ENCODE measurements around the gene FGF1.

FGF1 gene

DNA sequence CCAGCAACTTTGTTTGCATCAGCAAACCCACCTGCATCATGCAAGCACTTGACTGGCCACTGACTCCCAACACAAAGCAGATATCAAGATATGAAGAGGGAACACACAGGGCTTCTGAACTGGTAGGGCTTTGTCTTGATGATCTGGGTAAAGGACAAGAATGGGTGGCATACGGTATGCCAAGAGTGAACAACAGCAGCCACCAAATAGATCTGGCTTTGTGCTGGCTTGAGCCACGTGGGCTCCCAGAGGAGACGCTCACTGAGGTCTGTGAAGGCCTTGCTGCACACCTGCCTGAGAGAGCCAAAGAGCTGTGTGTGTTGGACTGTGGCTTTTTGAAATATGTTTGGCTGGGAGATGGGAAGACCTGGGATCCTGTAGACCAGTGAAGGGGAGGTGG is 43.5 kb downstream of the FGF1 start:
- TF ChIP-seq SPI1 (IDR thresholded peaks at IDR 0.05; ENCODE audit: low read depth, low read length) (no peak), POLR2AphosphoS5 (IDR thresholded peaks at IDR 0.05; ENCODE audit: low read depth, low read length) (no peak), TAF1 (IDR thresholded peaks at IDR 0.05; ENCODE audit: low read depth, low read length) (no peak), POLR2A (IDR thresholded peaks at IDR 0.05; ENCODE audit: low read depth, low read length) (no peak), PAX5 (IDR thresholded peaks at IDR 0.05; ENCODE audit: insufficient read depth, low read length, severe bottlenecking) (no peak), POU2F2 (IDR thresholded peaks at IDR 0.05; ENCODE audit: low read depth, low read length) (no peak)
- FAIRE-seq (no peak), DNase-seq (ENCODE audit: insufficient read length, low spot score) (no peak)

DNA sequence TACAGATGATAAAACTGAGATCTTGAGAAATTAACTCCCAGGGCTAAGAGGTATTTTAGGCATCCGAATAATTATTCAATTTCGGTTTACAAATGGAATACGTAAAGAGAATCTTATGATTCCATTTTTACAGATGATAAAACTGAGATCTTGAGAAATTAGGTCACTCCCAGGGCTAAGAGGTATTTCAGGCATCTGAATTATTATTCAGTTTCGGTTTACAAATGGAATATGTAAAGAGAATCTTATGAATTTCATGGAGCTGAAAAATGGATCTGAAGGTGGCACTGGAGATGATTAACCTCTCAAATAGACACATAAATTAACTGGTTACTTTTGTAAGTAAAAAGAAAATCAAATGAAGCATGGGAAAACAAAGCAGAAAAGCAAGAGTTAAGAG is 44.2 kb downstream of the FGF1 start:
- DNase-seq (ENCODE audit: insufficient read length, low spot score) (no peak), FAIRE-seq (no peak)
- TF ChIP-seq POLR2AphosphoS5 (IDR thresholded peaks at IDR 0.05; ENCODE audit: low read depth, low read length): no peak

DNA sequence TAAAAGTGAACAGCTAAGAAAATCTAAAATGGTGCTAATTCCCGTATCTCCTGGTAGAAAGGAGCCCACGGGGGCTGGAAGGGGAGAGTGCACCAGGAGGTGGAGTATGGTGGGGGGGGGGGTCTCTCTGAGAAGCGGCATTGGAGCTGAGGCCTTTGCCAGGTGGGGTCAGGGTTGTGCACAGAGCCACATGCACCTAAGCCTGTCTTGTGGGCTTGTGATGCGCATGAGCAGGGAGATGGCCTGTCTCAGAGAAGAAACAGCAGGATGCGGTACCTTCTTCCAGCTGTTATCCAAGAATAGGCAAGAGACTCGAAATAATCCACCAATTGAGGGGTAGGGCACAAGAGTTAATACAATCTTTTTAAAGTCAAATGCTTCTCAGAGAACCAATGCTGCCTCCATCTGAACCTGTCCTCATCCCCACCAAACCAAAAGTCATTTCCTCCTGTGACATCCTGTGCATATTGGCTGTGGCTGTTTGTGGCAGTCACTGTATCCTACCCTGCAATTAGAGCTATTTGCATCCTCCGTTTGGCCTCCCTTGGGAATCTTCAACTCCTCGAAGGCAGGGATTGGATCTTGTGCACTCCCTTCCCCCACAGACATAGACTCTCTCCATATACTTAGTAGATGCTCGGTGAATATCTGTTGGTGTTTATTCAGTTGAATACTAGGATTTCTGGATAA is 45.4 kb downstream of the FGF1 start:
- TF ChIP-seq POLR2A (IDR thresholded peaks at IDR 0.05; ENCODE audit: low read depth, low read length) (no peak), TAF1 (IDR thresholded peaks at IDR 0.05; ENCODE audit: low read depth, low read length) (no peak), PAX5 (IDR thresholded peaks at IDR 0.05; ENCODE audit: insufficient read depth, low read length, severe bottlenecking) (no peak), SPI1 (IDR thresholded peaks at IDR 0.05; ENCODE audit: low read depth, low read length) (no peak), POU2F2 (IDR thresholded peaks at IDR 0.05; ENCODE audit: low read depth, low read length) (no peak), POLR2AphosphoS5 (IDR thresholded peaks at IDR 0.05; ENCODE audit: low read depth, low read length) (no peak)
- FAIRE-seq: no peak
- DNase-seq (ENCODE audit: insufficient read length, low spot score): no peak

DNA sequence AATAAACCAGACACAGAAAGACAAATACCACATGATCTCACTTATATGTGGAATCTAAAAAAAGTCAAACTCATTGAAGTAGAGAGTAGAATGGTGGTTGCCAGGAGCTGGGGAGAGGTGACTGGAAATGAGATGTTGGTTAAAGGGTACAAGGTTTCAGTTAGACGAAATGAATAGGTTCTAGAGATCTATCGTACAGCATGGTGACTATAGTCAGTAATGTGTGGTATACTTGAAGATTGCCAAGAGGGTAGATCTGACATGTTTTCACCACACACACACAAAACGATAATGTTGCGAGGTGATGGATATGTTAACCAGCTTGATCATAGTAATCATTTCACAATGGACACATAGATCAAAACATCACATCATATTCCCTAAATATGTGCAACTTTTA is 46.4 kb downstream of the FGF1 start:
- TF ChIP-seq POLR2AphosphoS5 (IDR thresholded peaks at IDR 0.05; ENCODE audit: low read depth, low read length): no peak
- no peak for TF ChIP-seq POLR2A (IDR thresholded peaks at IDR 0.05; ENCODE audit: low read depth, low read length)
- no peak for TF ChIP-seq TAF1 (IDR thresholded peaks at IDR 0.05; ENCODE audit: low read depth, low read length)
- no peak for TF ChIP-seq PAX5 (IDR thresholded peaks at IDR 0.05; ENCODE audit: insufficient read depth, low read length, severe bottlenecking)
- TF ChIP-seq POU2F2 (IDR thresholded peaks at IDR 0.05; ENCODE audit: low read depth, low read length): no peak
- TF ChIP-seq SPI1 (IDR thresholded peaks at IDR 0.05; ENCODE audit: low read depth, low read length): no peak
- FAIRE-seq: no peak
- no peak for DNase-seq (ENCODE audit: insufficient read length, low spot score)

DNA sequence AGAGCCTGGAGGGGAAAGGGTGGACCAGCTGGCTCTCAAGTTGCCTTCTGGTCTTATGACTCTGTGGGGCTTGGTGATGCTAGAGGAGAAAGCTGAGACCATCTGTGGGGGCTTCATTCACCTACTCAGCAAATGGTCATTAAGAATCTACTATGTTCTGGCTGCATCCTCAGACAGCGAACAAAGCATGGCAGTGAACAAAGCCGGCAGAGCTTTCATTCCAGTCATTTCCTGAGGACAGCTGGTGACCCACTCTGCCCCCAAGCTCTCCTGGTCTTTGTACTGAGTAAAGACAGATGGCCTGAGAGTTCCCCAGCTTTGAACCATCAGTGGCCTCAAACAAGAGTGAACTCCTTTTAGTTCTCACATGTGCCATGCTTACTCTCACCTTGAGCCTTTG is 48.0 kb downstream of the FGF1 start:
- DNase-seq (ENCODE audit: insufficient read length, low spot score): no peak
- TF ChIP-seq PAX5 (IDR thresholded peaks at IDR 0.05; ENCODE audit: insufficient read depth, low read length, severe bottlenecking) (no peak), TAF1 (IDR thresholded peaks at IDR 0.05; ENCODE audit: low read depth, low read length) (no peak), SPI1 (IDR thresholded peaks at IDR 0.05; ENCODE audit: low read depth, low read length) (no peak), POLR2AphosphoS5 (IDR thresholded peaks at IDR 0.05; ENCODE audit: low read depth, low read length) (no peak), POLR2A (IDR thresholded peaks at IDR 0.05; ENCODE audit: low read depth, low read length) (no peak), POU2F2 (IDR thresholded peaks at IDR 0.05; ENCODE audit: low read depth, low read length) (no peak)
- FAIRE-seq: no peak

DNA sequence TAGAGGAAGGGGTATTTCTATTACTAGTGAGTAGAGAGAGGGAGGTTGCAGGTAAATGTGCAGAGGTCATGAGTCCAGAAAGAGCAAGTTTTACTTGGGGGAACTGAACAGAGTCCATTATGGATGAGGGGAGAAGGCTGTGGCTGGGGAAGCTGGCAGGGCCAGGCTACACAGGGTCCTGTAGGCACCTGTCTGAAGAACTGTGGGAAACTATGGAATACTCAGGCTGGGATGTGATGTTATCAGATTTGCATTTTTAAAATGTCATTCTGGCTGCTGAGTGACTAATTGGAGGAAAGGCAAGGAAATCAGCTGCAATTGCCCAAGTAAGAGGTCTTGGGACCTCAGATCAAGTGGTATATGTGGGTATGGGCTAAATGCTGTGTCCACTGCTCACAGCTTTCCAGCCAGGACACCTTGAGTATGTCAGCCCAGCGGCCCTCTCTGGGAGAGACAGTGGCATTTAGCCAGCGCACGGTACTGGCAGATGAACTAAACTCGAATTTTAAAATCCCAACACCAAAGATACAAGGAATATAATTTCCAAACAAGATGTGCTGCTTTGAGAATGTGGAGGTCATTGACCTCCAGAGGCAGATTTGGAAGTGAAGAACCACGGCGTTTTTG is 49.1 kb downstream of the FGF1 start:
- DNase-seq (ENCODE audit: insufficient read length, low spot score) (no peak), FAIRE-seq (no peak)
- no peak for TF ChIP-seq PAX5 (IDR thresholded peaks at IDR 0.05; ENCODE audit: insufficient read depth, low read length, severe bottlenecking)
- no peak for TF ChIP-seq SPI1 (IDR thresholded peaks at IDR 0.05; ENCODE audit: low read depth, low read length)
- TF ChIP-seq POLR2A (IDR thresholded peaks at IDR 0.05; ENCODE audit: low read depth, low read length): no peak
- no peak for TF ChIP-seq POLR2AphosphoS5 (IDR thresholded peaks at IDR 0.05; ENCODE audit: low read depth, low read length)
- TF ChIP-seq POU2F2 (IDR thresholded peaks at IDR 0.05; ENCODE audit: low read depth, low read length): no peak
- TF ChIP-seq TAF1 (IDR thresholded peaks at IDR 0.05; ENCODE audit: low read depth, low read length): no peak

DNA sequence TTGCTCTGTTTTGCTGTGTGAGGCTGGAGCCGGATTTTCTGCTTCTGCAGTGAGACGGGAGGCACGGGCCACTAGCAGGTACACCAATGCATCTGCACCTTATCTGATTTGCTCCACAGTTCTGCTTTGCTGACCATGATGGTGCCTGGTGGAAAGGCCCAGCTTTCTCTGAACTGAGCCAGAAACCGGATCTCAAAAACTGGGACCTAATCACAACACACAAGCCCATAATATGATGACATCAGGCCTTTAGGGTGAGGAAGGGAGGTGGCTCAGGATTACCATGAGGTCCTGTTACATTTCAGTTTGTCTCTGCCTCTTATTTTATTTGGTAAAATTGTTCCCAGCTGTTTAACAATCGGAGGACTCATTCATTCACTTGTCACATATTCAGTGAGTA is 49.8 kb downstream of the FGF1 start:
- FAIRE-seq: no peak
- TF ChIP-seq PAX5 (IDR thresholded peaks at IDR 0.05; ENCODE audit: insufficient read depth, low read length, severe bottlenecking): no peak
- no peak for TF ChIP-seq TAF1 (IDR thresholded peaks at IDR 0.05; ENCODE audit: low read depth, low read length)
- no peak for TF ChIP-seq SPI1 (IDR thresholded peaks at IDR 0.05; ENCODE audit: low read depth, low read length)
- no peak for TF ChIP-seq POLR2A (IDR thresholded peaks at IDR 0.05; ENCODE audit: low read depth, low read length)
- no peak for TF ChIP-seq POU2F2 (IDR thresholded peaks at IDR 0.05; ENCODE audit: low read depth, low read length)
- no peak for TF ChIP-seq POLR2AphosphoS5 (IDR thresholded peaks at IDR 0.05; ENCODE audit: low read depth, low read length)
- no peak for DNase-seq (ENCODE audit: insufficient read length, low spot score)

DNA sequence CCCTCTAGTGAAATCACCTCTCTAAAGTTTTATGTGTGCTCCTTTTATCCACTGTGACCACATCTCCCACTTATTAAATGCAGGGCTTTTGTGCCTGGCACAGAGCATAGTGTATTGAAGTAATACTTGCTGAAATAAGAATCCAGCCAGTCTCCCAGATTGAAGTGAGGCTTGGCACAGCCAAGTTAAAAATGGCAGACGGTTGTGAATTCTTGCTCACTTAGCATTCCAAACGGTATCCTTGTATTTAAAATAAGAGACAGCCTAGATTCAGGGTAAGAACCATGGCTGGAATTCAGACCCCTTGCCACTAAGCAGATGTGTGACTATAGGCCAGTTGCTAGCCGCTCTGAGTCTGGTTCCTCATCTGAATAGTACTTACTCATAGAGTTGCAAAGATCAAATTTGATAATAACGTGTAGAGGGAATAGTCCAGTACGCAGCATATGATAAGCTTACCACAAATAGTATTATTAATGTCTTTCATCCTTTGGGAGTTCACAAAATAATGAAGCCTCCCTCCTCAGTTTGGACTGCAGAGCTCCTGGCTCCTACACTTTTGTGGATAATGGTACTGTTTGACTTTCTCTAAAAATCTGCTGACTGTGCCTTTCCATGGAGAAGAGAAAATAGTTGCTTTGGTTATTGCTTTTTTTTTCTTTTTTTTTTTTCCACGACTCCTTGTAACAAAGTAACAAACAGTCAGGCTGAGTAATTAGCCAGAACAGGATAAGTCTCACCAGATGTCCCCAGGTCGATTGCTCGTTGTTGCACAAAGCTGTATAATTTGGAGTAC is 51.5 kb downstream of the FGF1 start:
- TF ChIP-seq TAF1 (IDR thresholded peaks at IDR 0.05; ENCODE audit: low read depth, low read length): no peak
- TF ChIP-seq POLR2A (IDR thresholded peaks at IDR 0.05; ENCODE audit: low read depth, low read length): no peak
- no peak for TF ChIP-seq POLR2AphosphoS5 (IDR thresholded peaks at IDR 0.05; ENCODE audit: low read depth, low read length)
- TF ChIP-seq POU2F2 (IDR thresholded peaks at IDR 0.05; ENCODE audit: low read depth, low read length): no peak
- no peak for TF ChIP-seq SPI1 (IDR thresholded peaks at IDR 0.05; ENCODE audit: low read depth, low read length)
- TF ChIP-seq PAX5 (IDR thresholded peaks at IDR 0.05; ENCODE audit: insufficient read depth, low read length, severe bottlenecking): no peak
- no peak for FAIRE-seq
- DNase-seq (ENCODE audit: insufficient read length, low spot score): no peak

DNA sequence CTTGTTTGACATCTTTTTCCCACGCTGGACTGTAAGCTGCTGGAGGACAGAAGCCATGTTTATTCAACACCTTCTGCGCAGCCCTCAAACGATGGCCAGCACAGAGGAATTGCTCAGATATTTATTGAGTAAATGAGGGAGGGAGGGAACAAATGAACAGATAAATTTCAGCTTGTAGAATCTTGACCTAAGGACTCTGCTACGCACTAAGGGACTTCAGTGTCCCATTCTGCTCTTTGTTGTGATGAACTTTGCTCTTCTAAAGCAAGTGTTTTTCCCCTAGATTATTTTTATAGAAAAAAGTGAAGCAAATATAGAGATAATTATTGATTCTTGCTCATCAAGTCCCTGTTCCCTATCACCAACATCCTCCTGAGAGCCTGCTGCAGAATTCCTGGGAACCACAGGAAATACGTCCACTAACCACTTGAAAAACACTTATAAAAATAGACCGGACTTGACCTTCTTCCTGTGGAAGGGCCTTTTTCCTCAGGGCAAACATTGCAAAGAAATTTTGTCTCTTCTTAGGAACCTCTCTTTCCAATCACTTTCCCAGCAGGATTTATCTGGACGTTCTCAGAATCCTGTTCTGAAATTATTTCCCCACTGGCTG is 54.9 kb downstream of the FGF1 start:
- DNase-seq (ENCODE audit: insufficient read length, low spot score) (no peak), FAIRE-seq (no peak)
- TF ChIP-seq TAF1 (IDR thresholded peaks at IDR 0.05; ENCODE audit: low read depth, low read length): no peak
- TF ChIP-seq PAX5 (IDR thresholded peaks at IDR 0.05; ENCODE audit: insufficient read depth, low read length, severe bottlenecking): no peak
- TF ChIP-seq POLR2AphosphoS5 (IDR thresholded peaks at IDR 0.05; ENCODE audit: low read depth, low read length): no peak
- TF ChIP-seq SPI1 (IDR thresholded peaks at IDR 0.05; ENCODE audit: low read depth, low read length): no peak
- TF ChIP-seq POLR2A (IDR thresholded peaks at IDR 0.05; ENCODE audit: low read depth, low read length): no peak
- TF ChIP-seq POU2F2 (IDR thresholded peaks at IDR 0.05; ENCODE audit: low read depth, low read length): no peak

Data from GM12891 (cell line).